ENCODE measurements around the gene C16orf74. TPM values are rescaled to one million over a fixed set of nuclear protein-coding genes. Genes with fewer than 3 reads are reported as not detected.

The C16orf74 gene
- total RNA-seq, 1 experiment from 2014 or later: 3.4 TPM

GRCh38 chr16:85664580-85665372 lies 86.1 kb downstream of the C16orf74 start:
- no TSS peak for BruUV-seq (replicated peaks)
- CTCF ChIA-PET: no interaction called here
- Mint-ChIP-seq H3K27ac (ENCODE audit: unreplicated experiment) (no peak overlapping the region), H3K27me3 (ENCODE audit: unreplicated experiment) (no peaks in the 10 kb centered on the region), H3K4me3 (ENCODE audit: low read depth, unreplicated experiment) (no peak overlapping the region), H3K9me3 (ENCODE audit: low read depth, unreplicated experiment) (no peaks in the 10 kb centered on the region), H3K36me3 (ENCODE audit: insufficient read depth, unreplicated experiment) (peaks cover 27% of the 10 kb centered on the region), H3K4me1 (ENCODE audit: low read depth, unreplicated experiment) (no peaks in the 10 kb centered on the region)
- DNase-seq: no peak
- TF ChIP-seq CTCF (IDR thresholded peaks at IDR 0.05; ENCODE audit: unreplicated experiment): no peak
- intact Hi-C loops (cut with micrococcal nuclease; ENCODE audit: unreplicated experiment): no loop called here

- Mint-ChIP-seq H3K4me3 (ENCODE audit: low read depth, unreplicated experiment) (no peak overlapping the region), H3K4me1 (ENCODE audit: low read depth, unreplicated experiment) (no peaks in the 10 kb centered on the region), H3K36me3 (ENCODE audit: insufficient read depth, unreplicated experiment) (peaks cover 29% of the 10 kb centered on the region), H3K27ac (ENCODE audit: unreplicated experiment) (no peak overlapping the region), H3K9me3 (ENCODE audit: low read depth, unreplicated experiment) (no peaks in the 10 kb centered on the region), H3K27me3 (ENCODE audit: unreplicated experiment) (no peaks in the 10 kb centered on the region)
- no peak for TF ChIP-seq CTCF (IDR thresholded peaks at IDR 0.05; ENCODE audit: unreplicated experiment)
- BruUV-seq (replicated peaks): no TSS peak
- intact Hi-C loops (cut with micrococcal nuclease; ENCODE audit: unreplicated experiment): no loop called here
- CTCF ChIA-PET: no interaction called here
- DNase-seq: no peak
Measured at GRCh38 chr16:85663891-85664321, 87.0 kb downstream of the C16orf74 start.

- H3K27me3 Mint-ChIP-seq (ENCODE audit: unreplicated experiment): no peaks in the 10 kb centered on the region
- CTCF ChIA-PET: no interaction called here
- TF ChIP-seq CTCF (IDR thresholded peaks at IDR 0.05; ENCODE audit: unreplicated experiment): no peak
Measured at GRCh38 chr16:85662976-85663830, 87.7 kb downstream of the C16orf74 start.

GRCh38 chr16:85662482-85662812 lies 88.4 kb downstream of the C16orf74 start:
- no peaks in the 10 kb centered on the region for H3K9me3 Mint-ChIP-seq (ENCODE audit: low read depth, unreplicated experiment)
- no peaks in the 10 kb centered on the region for H3K27me3 Mint-ChIP-seq (ENCODE audit: unreplicated experiment)
- H3K36me3 Mint-ChIP-seq (ENCODE audit: insufficient read depth, unreplicated experiment): peaks cover 37% of the 10 kb centered on the region
- no peaks in the 10 kb centered on the region for H3K4me1 Mint-ChIP-seq (ENCODE audit: low read depth, unreplicated experiment)
- no peak for TF ChIP-seq CTCF (IDR thresholded peaks at IDR 0.05; ENCODE audit: unreplicated experiment)
- H3K27ac Mint-ChIP-seq (ENCODE audit: unreplicated experiment): no peak overlapping the region
- no peak for DNase-seq
- BruUV-seq (replicated peaks): no TSS peak
- CTCF ChIA-PET: no interaction called here
- no peak overlapping the region for H3K4me3 Mint-ChIP-seq (ENCODE audit: low read depth, unreplicated experiment)
- intact Hi-C loops (cut with micrococcal nuclease; ENCODE audit: unreplicated experiment): no loop called here

More at GRCh38 chr16:85662976-85663830, 87.7 kb downstream of the C16orf74 start:
- no peak for DNase-seq
- Mint-ChIP-seq H3K4me1 (ENCODE audit: low read depth, unreplicated experiment) (no peaks in the 10 kb centered on the region), H3K36me3 (ENCODE audit: insufficient read depth, unreplicated experiment) (peaks cover 36% of the 10 kb centered on the region), H3K9me3 (ENCODE audit: low read depth, unreplicated experiment) (no peaks in the 10 kb centered on the region), H3K4me3 (ENCODE audit: low read depth, unreplicated experiment) (no peak overlapping the region), H3K27ac (ENCODE audit: unreplicated experiment) (no peak overlapping the region)
- intact Hi-C loops (cut with micrococcal nuclease; ENCODE audit: unreplicated experiment): no loop called here
- BruUV-seq (replicated peaks): no TSS peak
